ENCODE results near the gene FAM177B.

The FAM177B gene

DNA sequence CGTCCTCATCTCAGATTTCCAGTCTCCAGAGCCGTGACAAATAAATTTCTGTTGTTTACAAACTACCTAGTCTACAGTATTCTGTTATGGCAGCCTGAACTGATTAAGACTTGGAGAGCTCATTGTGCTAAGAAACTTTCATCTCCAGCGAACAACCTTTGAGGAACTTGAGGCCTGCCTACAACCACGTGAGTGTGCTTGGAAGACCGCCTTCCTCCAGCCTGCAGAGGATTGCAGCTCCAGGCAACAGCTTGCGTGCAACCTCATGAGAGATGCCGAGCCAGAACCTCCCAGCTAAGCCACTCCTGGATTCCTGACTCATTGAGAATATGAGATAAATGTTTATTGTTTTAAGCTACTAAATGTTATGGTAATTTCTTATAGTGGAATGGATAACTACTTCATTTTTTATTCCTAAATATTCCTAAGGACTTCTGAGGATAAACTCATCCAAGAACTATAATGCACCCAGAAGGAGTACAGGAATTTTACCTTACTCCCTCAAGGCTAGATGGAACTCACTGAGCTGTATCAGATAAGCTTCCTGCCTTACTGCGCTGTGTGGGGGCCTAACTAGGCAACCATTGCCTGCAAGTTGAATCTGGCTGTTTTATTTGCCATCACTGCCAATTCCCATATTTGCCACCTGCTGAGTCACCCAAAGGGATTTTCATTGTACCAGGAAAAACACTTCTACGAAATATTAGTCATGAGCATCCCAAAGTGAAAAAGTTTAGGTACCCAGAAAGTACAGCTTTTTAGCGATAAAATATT is 17.6 kb downstream of the FAM177B start:
- Histone ChIP-seq H3K27ac (ENCODE audit: low read length) (no peak overlapping the region), H2AFZ (ENCODE audit: low read depth, low read length) (no peak overlapping the region), H3K4me2 (ENCODE audit: insufficient read depth, low read length) (no peak overlapping the region), H3K4me3 (ENCODE audit: low read depth in 1 of 2, low read length in 2 of 2) (no peak overlapping the region), H3K9me3 (ENCODE audit: insufficient read depth, low read length, severe bottlenecking) (no peaks in the 10 kb centered on the region), H3K27me3 (ENCODE audit: insufficient read depth, low read length, poor library complexity) (no peaks in the 10 kb centered on the region), H3K4me1 (ENCODE audit: insufficient read depth, low read length) (no peaks in the 10 kb centered on the region), H3K79me2 (ENCODE audit: insufficient read depth, low read length) (no peaks in the 10 kb centered on the region), H3K36me3 (ENCODE audit: insufficient read depth, low read length) (no peaks in the 10 kb centered on the region), H4K20me1 (ENCODE audit: insufficient read depth, low read length) (no peaks in the 10 kb centered on the region), H3K9ac (ENCODE audit: low read depth, low read length) (no peak overlapping the region)
- no peak for TF ChIP-seq EZH2 (IDR thresholded peaks at IDR 0.05; ENCODE audit: borderline replicate concordance, low read depth, low read length, severe bottlenecking)
- no peak for TF ChIP-seq CTCF (IDR thresholded peaks at IDR 0.05; ENCODE audit: borderline replicate concordance, extremely low read depth, low read length, poor library complexity, severe bottlenecking)
- ATAC-seq (ENCODE audit: insufficient read depth, low read depth) (no peak), DNase-seq (no peak)

- DNase-seq (no peak), ATAC-seq (ENCODE audit: insufficient read depth, low read depth) (no peak)
- Histone ChIP-seq H2AFZ (ENCODE audit: low read depth, low read length) (no peak overlapping the region), H4K20me1 (ENCODE audit: insufficient read depth, low read length) (no peaks in the 10 kb centered on the region), H3K36me3 (ENCODE audit: insufficient read depth, low read length) (no peaks in the 10 kb centered on the region), H3K27me3 (ENCODE audit: insufficient read depth, low read length, poor library complexity) (no peaks in the 10 kb centered on the region), H3K9ac (ENCODE audit: low read depth, low read length) (no peak overlapping the region), H3K27ac (ENCODE audit: low read length) (no peak overlapping the region), H3K4me1 (ENCODE audit: insufficient read depth, low read length) (no peaks in the 10 kb centered on the region), H3K4me3 (ENCODE audit: low read depth in 1 of 2, low read length in 2 of 2) (no peak overlapping the region), H3K9me3 (ENCODE audit: insufficient read depth, low read length, severe bottlenecking) (no peaks in the 10 kb centered on the region), H3K79me2 (ENCODE audit: insufficient read depth, low read length) (no peaks in the 10 kb centered on the region), H3K4me2 (ENCODE audit: insufficient read depth, low read length) (no peak overlapping the region)
- TF ChIP-seq CTCF (IDR thresholded peaks at IDR 0.05; ENCODE audit: borderline replicate concordance, extremely low read depth, low read length, poor library complexity, severe bottlenecking) (no peak), EZH2 (IDR thresholded peaks at IDR 0.05; ENCODE audit: borderline replicate concordance, low read depth, low read length, severe bottlenecking) (no peak)
Measured at GRCh38 chr1:222757646-222758268, 20.8 kb downstream of the FAM177B start.

GRCh38 chr1:222759451-222760035 is 22.5 kb downstream of the FAM177B start:
- Histone ChIP-seq H4K20me1 (ENCODE audit: insufficient read depth, low read length) (no peaks in the 10 kb centered on the region), H3K79me2 (ENCODE audit: insufficient read depth, low read length) (no peaks in the 10 kb centered on the region), H3K4me3 (ENCODE audit: low read depth in 1 of 2, low read length in 2 of 2) (no peak overlapping the region), H3K9ac (ENCODE audit: low read depth, low read length) (no peak overlapping the region), H3K27ac (ENCODE audit: low read length) (no peak overlapping the region), H3K27me3 (ENCODE audit: insufficient read depth, low read length, poor library complexity) (no peaks in the 10 kb centered on the region), H3K4me2 (ENCODE audit: insufficient read depth, low read length) (no peak overlapping the region), H3K36me3 (ENCODE audit: insufficient read depth, low read length) (no peaks in the 10 kb centered on the region), H2AFZ (ENCODE audit: low read depth, low read length) (no peak overlapping the region), H3K9me3 (ENCODE audit: insufficient read depth, low read length, severe bottlenecking) (no peaks in the 10 kb centered on the region), H3K4me1 (ENCODE audit: insufficient read depth, low read length) (no peaks in the 10 kb centered on the region)
- ATAC-seq (ENCODE audit: insufficient read depth, low read depth) = no peak
- DNase-seq = no peak
- TF ChIP-seq EZH2 (IDR thresholded peaks at IDR 0.05; ENCODE audit: borderline replicate concordance, low read depth, low read length, severe bottlenecking) = no peak
- TF ChIP-seq CTCF (IDR thresholded peaks at IDR 0.05; ENCODE audit: borderline replicate concordance, extremely low read depth, low read length, poor library complexity, severe bottlenecking) = no peak
